K562 (cell line): ENCODE data around the gene TYW5. TPM values are rescaled to one million over a fixed set of nuclear protein-coding genes. Genes with fewer than 3 reads are reported as not detected.

Experiments used
- polyA plus RNA-seq, 8 experiments: library from polyadenylated mRNA; depleted of rRNA in 4 of 8; stranded (reverse) in 5 of 8; unstranded in 3 of 8; fragments of >200 nt; fragmentation: Nextera tagmentation in 2 of 8; fragmentation: Illumina TruSeq in 1 of 8; extraction: Ambion mirVana in 2 of 8; extraction: Trizol in 1 of 8; gene quantifications; 2 replicates each; pipeline versions ENCODE4 v1.2.1 to v1.2.3, GENCODE V29; 2011 to 2014; ENCODE audit warnings: inconsistent platforms in 1 of 8, missing spikeins in 1 of 8
- small RNA-seq: library from RNA; depleted of rRNA; stranded (forward); fragments of <200 nt; gene quantifications from one replicate; pipeline ENCODE3, GENCODE V24; 2014
- total RNA-seq, 7 experiments: library from RNA; depleted of rRNA in 6 of 7; stranded (reverse); fragments of >200 nt in 6 of 7; fragmentation: Illumina TruSeq in 2 of 7; extraction: Trizol in 2 of 7; gene quantifications; 2 replicates each; pipeline versions ENCODE4 v1.2.1 to v1.2.3, GENCODE V29; 2011 to 2021; ENCODE audit warnings: low replicate concordance in 1 of 7

The TYW5 gene
- total and polyA plus RNA-seq, 9 of the 15 experiments (the other 6 are each of a cell fraction or from before 2014, with no cell fraction given): 3.6 to 7.7 (median 4.6) TPM

Small RNAs within 50 kb of the gene (small RNA-seq; reads per million reads assigned to genes)
- gene RN7SL717P: 0.11 reads per million

Other genes starting within 250 kb of the TYW5 start
- gene FTCDNL1, start 104.3 kb downstream of the TYW5 start, total RNA-seq (2014; rRNA removed): 0.41 and 0.45 TPM in 2 replicates
- 0.29 and 0.35 TPM in 2 replicates for gene FTCDNL1, start 104.3 kb downstream of the TYW5 start, total RNA-seq (2014; rRNA removed; fragmentation: Illumina TruSeq; extraction: Trizol)
- 0.29 and 0.64 TPM in 2 replicates for gene FTCDNL1, start 104.3 kb downstream of the TYW5 start, total RNA-seq (2015; rRNA removed; fragmentation: Illumina TruSeq; extraction: Trizol)
- 0.58 and 1.0 TPM in 2 replicates for gene FTCDNL1, start 104.3 kb downstream of the TYW5 start, total RNA-seq (2021)
- gene FTCDNL1, start 104.3 kb downstream of the TYW5 start, polyA plus RNA-seq (2011; rRNA removed): 0.47 and 0.70 TPM in 2 replicates
- 0.30 and 0.44 TPM in 2 replicates for gene FTCDNL1, start 104.3 kb downstream of the TYW5 start, polyA plus RNA-seq (2014; fragmentation: Illumina TruSeq; extraction: Trizol)
- under 1 TPM; 0.32 to 0.37 TPM for gene FTCDNL1, start 104.3 kb downstream of the TYW5 start, polyA plus RNA-seq (2014; fragmentation: Nextera tagmentation; extraction: Ambion mirVana)
- gene FTCDNL1, start 104.3 kb downstream of the TYW5 start, polyA plus RNA-seq (2014; rRNA removed): 0.13 and 0.69 TPM in 2 replicates
- gene C2orf69, start 44.2 kb downstream of the TYW5 start, total RNA-seq (2014; rRNA removed): 4.0 and 6.2 TPM in 2 replicates
- 9.8 and 10.1 TPM in 2 replicates for gene C2orf69, start 44.2 kb downstream of the TYW5 start, total RNA-seq (2014; rRNA removed; fragmentation: Illumina TruSeq; extraction: Trizol)
- 7.7 and 9.1 TPM in 2 replicates for gene C2orf69, start 44.2 kb downstream of the TYW5 start, total RNA-seq (2015; rRNA removed; fragmentation: Illumina TruSeq; extraction: Trizol)
- 7.4 and 8.5 TPM in 2 replicates for gene C2orf69, start 44.2 kb downstream of the TYW5 start, total RNA-seq (2021)
- gene C2orf69, start 44.2 kb downstream of the TYW5 start, polyA plus RNA-seq (2011; rRNA removed): 4.7 and 5.7 TPM in 2 replicates
- gene C2orf69, start 44.2 kb downstream of the TYW5 start, polyA plus RNA-seq (2014; fragmentation: Illumina TruSeq; extraction: Trizol): 5.4 and 6.0 TPM in 2 replicates
- 1 to 10 TPM; 3.4 to 4.3 TPM for gene C2orf69, start 44.2 kb downstream of the TYW5 start, polyA plus RNA-seq (2014; fragmentation: Nextera tagmentation; extraction: Ambion mirVana)
- 4.3 and 4.9 TPM in 2 replicates for gene C2orf69, start 44.2 kb downstream of the TYW5 start, polyA plus RNA-seq (2014; rRNA removed)
- 28.8 and 33.6 TPM in 2 replicates for gene MAIP1, start 91 bp upstream of the TYW5 start, total RNA-seq (2014; rRNA removed)
- 24.5 and 34.0 TPM in 2 replicates for gene MAIP1, start 91 bp upstream of the TYW5 start, total RNA-seq (2014; rRNA removed; fragmentation: Illumina TruSeq; extraction: Trizol)
- gene MAIP1, start 91 bp upstream of the TYW5 start, total RNA-seq (2015; rRNA removed; fragmentation: Illumina TruSeq; extraction: Trizol): 29.1 and 30.0 TPM in 2 replicates
- 26.6 and 26.7 TPM in 2 replicates for gene MAIP1, start 91 bp upstream of the TYW5 start, total RNA-seq (2021)
- gene MAIP1, start 91 bp upstream of the TYW5 start, polyA plus RNA-seq (2011; rRNA removed): 20.4 and 21.8 TPM in 2 replicates
- gene MAIP1, start 91 bp upstream of the TYW5 start, polyA plus RNA-seq (2014; fragmentation: Illumina TruSeq; extraction: Trizol): 20.2 and 20.7 TPM in 2 replicates
- 1 to 10 TPM; 3.6 to 7.9 TPM for gene MAIP1, start 91 bp upstream of the TYW5 start, polyA plus RNA-seq (2014; fragmentation: Nextera tagmentation; extraction: Ambion mirVana)
- gene MAIP1, start 91 bp upstream of the TYW5 start, polyA plus RNA-seq (2014; rRNA removed): 17.2 and 30.0 TPM in 2 replicates